GM19099 (cell line): ENCODE measurements around the gene ART4.

Source experiments
- POLR2A ChIP-seq: IDR thresholded peaks from 3 replicates; pipeline ENCODE4 v1.6.1; 2011; ENCODE audit warnings: low read depth; ENCODE audit not compliant: insufficient read length; ENCODE audit errors: extremely low read depth

Gene ART4

DNA sequence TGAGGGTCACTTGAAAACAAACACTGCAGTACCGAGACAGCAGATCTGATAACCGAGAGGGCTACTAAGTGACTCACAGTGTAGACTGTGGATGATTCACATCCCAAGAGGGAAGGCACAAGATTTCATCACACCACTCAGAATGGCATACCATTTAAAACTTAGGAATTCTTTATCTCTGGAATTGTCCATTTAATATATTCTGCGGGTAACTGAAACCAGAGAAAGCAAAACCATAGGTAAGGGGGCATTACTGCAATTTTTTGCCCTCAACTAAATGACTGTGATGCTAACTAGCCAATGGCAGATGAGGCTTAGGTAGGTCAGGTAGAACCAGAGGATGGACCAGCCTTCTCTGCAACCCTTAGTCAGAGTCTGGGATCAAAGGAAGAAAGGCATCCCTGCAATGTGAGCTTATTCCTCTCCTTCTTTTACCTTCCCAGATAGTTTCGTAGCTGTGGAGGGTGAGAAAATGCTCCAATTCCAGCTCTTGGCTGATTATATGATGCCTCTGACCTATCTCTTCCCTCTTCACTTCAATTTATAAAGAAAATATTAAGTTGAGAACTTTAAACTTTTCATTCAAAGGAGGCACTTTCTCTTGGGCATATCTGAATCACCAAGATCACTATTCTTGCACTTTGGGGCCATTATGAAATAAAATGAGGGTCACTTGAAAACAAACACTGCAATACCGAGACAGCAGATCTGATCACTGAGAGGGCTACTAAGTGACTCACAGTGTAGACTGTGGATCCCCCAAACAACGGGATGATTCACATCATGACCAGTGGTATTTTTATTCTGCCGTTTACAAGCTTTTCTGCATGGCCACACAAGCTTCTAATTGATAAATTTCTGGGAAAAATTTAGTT is 6.8 kb downstream of the ART4 start:
- no peak for TF ChIP-seq POLR2A

DNA sequence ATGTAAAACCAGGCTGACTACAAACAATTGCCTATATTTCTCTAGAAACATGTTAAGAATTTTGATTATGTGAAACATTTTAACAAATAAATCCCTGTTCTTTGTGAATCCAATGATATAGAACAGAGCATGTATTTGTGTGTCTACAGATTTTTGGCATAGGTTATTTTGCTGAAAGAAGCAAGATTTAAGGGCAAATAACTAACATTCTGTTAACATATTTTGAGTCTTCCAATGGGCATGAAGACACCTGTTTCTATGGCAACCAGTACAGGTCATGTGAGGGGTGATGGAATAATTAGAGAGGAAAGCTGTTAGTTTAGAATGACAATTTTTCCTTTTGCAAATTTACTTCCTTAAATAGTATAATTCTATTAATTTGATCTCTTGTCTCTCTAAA is 8.8 kb downstream of the ART4 start:
- no peak for TF ChIP-seq POLR2A

DNA sequence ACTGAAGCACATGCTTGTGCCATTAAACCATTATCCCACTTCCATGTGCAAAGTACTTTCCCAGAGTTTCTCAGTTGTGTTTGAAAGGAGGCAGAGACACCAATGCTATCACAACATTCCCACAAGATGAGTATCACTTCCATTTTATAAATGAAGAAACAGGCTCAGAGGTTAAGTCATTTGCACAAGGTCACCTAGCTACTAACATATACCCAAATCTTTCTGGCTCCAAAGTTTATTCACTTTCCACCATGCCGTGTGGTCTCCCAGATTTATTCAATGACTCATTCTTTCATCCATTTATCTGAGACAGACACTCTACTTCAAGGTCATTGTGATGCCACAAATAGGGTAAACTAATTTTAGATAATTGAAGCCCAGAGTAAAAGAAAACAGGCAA is 9.4 kb downstream of the ART4 start:
- TF ChIP-seq POLR2A: no peak

DNA sequence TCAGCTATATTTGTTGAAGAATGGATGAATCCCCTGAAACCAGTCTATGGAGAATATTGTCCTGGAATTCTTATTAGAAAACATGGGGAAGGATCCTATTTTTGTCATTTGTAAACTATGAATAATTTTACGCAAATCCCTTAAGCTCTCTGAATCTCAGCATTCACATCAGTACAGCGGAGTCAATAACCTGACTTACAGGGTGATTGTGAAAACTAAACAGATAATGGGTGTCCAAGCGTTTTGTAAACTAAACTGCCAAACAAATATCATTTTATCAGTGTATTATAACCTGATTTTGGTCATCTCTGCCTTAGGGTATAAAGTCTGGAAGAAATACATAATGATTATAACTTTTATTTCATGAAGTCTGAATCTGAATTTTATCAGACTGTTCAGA is 10.0 kb downstream of the ART4 start:
- no peak for TF ChIP-seq POLR2A

DNA sequence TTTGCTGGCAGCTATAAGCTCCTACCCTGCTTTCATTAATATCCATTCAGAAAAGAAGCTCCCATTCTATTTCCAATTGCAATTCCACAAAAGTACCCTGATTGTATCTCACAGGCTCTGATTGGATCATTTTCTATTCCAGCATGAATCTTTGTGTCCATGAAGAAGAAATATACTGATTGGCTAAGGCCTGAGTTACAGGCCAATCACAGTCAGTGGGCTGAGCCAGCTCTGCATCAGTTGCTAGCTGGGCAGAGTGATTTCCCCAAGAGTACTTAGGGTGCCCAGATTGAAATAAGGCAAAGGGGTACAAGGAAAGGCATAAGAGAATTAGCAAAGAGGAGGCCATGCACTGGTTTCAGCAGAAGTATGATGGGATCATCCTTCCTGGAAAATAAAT is 14.4 kb downstream of the ART4 start:
- no peak for TF ChIP-seq POLR2A

DNA sequence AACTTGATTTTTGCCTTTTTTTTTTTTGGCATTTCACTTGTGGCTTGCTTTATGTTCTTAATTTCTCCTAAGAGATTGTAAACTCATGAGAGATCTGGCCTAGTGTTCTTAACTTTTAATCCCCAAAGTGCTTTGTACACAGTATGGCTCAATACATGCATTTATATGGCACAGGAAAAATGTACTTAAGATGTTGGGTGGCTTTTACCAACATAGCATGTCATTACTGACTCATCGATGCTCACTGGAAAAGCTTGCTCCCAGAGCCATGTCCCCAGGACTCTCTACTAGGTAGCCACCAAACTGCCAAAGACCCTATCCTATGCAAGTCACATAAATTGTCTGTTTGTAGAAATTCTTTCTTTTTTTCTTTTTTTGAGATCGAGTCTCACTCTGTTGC is 16.3 kb downstream of the ART4 start:
- TF ChIP-seq POLR2A: no peak

DNA sequence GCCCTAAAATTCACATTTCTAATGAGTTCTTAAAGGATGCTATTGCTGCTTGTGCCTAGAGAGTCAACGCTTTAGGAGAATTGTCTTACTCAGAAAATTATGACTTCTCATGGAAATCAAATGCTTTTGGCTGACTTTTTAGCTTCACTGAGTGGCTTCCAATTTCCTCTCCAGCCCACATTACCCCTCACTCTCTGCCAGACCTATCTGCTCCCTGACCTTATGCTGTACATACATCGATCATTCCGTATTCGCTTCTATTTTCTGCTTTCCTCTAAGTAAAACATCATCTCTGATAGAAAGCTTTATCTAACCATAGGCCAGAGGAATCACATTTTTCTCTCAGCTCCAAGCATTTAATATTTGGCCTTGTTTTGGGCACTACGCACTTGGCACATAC is 16.8 kb downstream of the ART4 start:
- TF ChIP-seq POLR2A: no peak

DNA sequence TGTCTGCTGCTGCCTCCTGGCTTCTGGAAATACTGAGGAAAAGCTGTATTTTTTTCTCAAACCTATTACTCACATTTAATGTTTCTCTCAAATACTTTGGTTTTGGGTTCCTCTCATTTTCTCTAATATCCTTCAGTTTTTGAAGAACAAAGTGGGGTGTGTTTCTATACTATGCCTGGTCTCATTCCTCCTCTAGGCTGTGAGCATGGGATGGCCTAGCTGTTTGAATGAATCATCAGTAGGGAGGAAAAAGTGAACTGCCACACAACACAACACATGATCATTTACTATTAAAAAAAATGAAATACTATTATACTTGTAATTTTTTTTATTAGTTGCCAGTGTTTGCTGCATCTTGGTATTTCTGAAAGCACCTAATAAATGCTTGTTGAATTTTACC is 18.1 kb downstream of the ART4 start:
- TF ChIP-seq POLR2A: no peak

DNA sequence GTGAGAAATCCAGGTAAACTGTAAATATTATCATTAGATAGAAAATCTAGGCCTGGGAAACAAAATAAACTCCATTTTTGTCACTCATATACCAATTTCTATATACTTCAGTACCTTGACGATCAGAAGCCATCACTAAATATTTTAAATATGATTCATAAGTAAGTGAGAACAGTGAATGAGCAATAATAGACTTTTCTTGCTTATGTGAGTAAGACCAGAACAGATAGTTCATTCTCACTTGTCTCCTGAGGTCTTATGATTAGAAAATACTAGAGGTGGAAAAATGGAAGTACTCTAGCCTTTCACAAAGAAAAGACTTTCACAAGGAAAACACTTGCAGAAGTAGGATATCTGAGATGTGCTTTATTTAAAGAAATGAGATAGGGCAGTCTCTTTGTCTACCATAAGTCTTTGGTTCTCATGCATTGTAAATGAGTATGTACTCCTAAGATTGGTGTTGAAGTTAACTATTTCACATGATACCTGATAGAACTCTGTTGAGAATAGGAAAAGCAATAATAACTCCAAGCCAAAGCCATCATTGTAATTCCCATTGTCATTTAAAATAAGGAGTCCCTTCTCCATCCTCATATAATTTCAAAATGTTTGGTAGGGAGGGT is 19.2 kb downstream of the ART4 start:
- no peak for TF ChIP-seq POLR2A

DNA sequence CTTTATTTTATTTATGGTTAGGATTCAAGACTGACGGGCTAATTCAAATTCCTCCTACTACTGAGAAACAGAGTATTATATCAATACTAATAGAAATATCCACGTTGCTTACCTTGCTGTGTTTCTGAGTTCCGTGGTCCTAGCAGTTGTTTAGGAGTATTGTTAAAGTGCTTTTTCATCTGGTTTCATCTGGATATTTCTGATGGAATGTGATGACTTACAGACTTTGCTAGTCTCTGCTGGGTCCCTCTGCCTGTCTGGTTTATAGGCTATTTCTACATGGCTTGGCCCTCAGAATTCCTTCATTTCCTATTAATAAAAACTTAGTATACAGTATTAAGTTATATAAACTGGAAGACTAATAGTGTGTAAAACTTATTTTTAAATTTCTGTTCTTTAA is 29.3 kb downstream of the ART4 start, which contains the start of gene SMCO3:
Gene SMCO3, minus strand, starts transcription at position 169 of the 400 bp plus-strand sequence. CDS start 7,502 bp downstream, outside the sequence.
- no peak for TF ChIP-seq POLR2A

DNA sequence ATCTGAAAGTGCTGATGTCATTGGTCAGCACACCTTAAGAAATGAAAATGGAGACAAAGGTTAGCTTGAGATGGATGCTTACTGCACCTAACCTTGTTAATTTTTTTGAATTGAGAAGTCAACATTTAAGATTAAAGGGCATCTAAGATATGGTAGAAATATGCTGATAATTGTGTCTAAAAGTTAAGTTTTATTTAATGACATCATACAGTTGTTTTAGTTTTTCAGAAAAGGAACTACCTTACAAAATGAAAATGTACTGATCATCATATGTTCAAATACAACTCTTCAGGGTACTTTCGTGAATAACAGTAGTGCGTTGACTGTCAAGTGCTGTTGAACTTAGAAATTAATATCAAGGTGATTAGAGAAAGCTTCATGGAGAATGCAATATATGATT is 31.8 kb downstream of the ART4 start:
- TF ChIP-seq POLR2A: no peak

DNA sequence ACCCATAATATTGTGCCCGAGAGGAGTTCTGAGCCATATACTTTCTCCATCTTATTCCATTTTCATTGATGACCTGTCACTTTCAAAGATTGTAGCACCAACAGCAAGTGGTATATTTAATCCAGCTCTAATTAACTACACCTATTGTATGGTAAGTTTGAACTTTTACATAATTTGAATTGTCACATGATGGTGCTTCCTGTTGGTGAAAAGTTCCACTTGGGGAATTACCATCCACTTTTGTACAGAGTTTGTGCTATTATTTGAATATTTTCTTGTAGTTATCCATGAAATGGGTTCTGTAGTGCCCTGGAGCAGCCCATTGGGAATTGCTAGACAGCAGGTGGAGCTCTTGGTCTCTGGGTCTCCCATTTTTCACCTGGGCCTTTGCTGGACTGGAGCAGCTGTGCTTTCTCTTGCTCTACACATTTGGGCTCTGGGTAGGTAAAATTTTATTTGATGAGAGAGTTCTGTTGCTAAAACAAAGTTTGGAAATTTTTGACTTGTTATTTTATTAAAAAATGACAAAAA is 32.3 kb downstream of the ART4 start:
- no peak for TF ChIP-seq POLR2A

DNA sequence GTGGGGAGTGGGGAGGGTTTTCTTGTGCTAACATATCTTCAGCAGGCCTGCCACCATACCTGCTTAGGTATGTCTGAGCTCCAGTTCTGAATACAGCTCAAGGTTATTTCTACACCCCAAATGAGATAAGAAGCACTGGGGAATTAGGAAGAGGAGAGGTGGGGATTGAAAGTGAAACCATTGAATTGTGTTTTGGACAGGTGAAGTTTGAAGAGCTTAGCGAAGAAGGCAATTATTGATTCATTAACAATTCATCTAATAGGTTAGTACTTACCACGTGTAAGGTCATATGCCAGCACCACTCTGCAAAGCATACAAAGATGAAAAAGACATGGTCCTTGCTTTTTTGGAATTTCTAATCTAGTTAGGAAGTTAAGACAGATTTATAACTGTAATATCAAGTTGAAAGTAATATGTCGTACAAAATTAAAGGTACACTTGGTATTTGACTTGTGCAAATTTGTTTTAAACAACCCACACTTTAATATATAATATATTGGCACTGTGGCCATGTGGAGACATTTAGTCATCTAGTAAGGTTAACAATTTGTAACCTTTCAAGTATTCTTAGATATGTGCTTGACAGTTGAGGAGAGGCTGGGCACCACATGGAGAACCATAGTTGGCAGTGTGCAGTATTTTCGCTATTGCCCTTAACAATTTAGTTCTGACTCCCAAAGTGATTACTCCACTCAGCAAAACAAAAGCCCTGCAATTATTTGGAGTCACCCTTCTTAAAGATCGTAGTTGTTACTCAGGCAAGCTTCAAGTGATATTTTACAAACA is 33.0 kb downstream of the ART4 start:
- TF ChIP-seq POLR2A: no peak

DNA sequence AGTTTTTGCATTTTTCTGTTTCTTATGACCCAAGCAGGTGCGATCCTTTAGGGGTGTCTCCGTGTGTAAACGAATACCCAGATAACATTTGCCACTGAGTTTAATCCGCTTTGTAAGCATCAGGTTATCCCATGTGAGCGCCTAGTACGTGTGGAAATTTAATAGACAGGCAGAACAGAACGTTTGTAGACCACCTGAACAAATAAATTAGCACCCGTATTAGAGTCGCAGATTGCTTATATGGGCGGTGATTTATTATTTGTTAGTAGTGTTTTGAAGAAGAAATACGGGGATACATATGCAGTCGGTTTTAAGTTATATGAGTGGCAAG is 39.5 kb downstream of the ART4 start:
- no peak for TF ChIP-seq POLR2A
